ENCODE measurements around the gene ARHGAP26.

The ARHGAP26 gene

GRCh38 chr5:142749321-142749720, 20.9 kb upstream of the ARHGAP26 start:
- DNase-seq: peak; percentile 52

- DNase-seq: peak; percentile 26
These were observed 17.0 kb upstream of the ARHGAP26 start for GRCh38 chr5:142753116-142753631.

- no peak for DNase-seq
These were observed 16.1 kb upstream of the ARHGAP26 start for GRCh38 chr5:142754031-142754430.

GRCh38 chr5:142756576-142756975, 13.6 kb upstream of the ARHGAP26 start:
- DNase-seq: no peak

GRCh38 chr5:142757564-142757963, 12.6 kb upstream of the ARHGAP26 start:
- DNase-seq: no peak

GRCh38 chr5:142758062-142758795, 11.9 kb upstream of the ARHGAP26 start:
- DNase-seq: no peak

- no peak for DNase-seq
These were observed 11.4 kb upstream of the ARHGAP26 start for GRCh38 chr5:142758796-142759145.

GRCh38 chr5:142763701-142764100, 6.5 kb upstream of the ARHGAP26 start:
- no peak for DNase-seq

- DNase-seq: no peak
These were observed 3.0 kb upstream of the ARHGAP26 start for GRCh38 chr5:142767178-142767577.

GRCh38 chr5:142767911-142768310, 2.3 kb upstream of the ARHGAP26 start:
- no peak for DNase-seq

GRCh38 chr5:142769251-142769792, 855 bp upstream of the ARHGAP26 start:
- no peak for DNase-seq

- peak; percentile 22 for DNase-seq
These were observed 753 bp downstream of the ARHGAP26 start for GRCh38 chr5:142770650-142771609.

GRCh38 chr5:142771666-142772065, 1.5 kb downstream of the ARHGAP26 start:
- no peak for DNase-seq

GRCh38 chr5:142772446-142773293, 2.5 kb downstream of the ARHGAP26 start:
- DNase-seq: no peak

GRCh38 chr5:142777099-142777498, 6.9 kb downstream of the ARHGAP26 start:
- DNase-seq: no peak

GRCh38 chr5:142777850-142778249, 7.7 kb downstream of the ARHGAP26 start:
- no peak for DNase-seq

GRCh38 chr5:142779163-142779840, 9.1 kb downstream of the ARHGAP26 start:
- peak; percentile 19 for DNase-seq

- no peak for DNase-seq
These were observed 10.7 kb downstream of the ARHGAP26 start for GRCh38 chr5:142780871-142781270.

- DNase-seq: no peak
These were observed 12.9 kb downstream of the ARHGAP26 start for GRCh38 chr5:142782976-142783530.

GRCh38 chr5:142783601-142784341, 13.6 kb downstream of the ARHGAP26 start:
- no peak for DNase-seq

All from fibroblast of skin of right quadriceps (primary cell).